GM19463 (cell line): ENCODE data around the gene KCNJ8.
"Not testable (repeated sequence)": the region's sequence is repeated elsewhere in the genome, so short reads cannot be mapped to it uniquely, and the experiment has no call there.

Source experiments
- ATAC-seq: cut with Tn5 transposase; IDR thresholded peaks from one replicate; pipeline ENCODE4 v1.9.1; 2021; ENCODE audit warnings: mild to moderate bottlenecking, moderate library complexity; ENCODE audit not compliant: unreplicated experiment

Gene KCNJ8

DNA sequence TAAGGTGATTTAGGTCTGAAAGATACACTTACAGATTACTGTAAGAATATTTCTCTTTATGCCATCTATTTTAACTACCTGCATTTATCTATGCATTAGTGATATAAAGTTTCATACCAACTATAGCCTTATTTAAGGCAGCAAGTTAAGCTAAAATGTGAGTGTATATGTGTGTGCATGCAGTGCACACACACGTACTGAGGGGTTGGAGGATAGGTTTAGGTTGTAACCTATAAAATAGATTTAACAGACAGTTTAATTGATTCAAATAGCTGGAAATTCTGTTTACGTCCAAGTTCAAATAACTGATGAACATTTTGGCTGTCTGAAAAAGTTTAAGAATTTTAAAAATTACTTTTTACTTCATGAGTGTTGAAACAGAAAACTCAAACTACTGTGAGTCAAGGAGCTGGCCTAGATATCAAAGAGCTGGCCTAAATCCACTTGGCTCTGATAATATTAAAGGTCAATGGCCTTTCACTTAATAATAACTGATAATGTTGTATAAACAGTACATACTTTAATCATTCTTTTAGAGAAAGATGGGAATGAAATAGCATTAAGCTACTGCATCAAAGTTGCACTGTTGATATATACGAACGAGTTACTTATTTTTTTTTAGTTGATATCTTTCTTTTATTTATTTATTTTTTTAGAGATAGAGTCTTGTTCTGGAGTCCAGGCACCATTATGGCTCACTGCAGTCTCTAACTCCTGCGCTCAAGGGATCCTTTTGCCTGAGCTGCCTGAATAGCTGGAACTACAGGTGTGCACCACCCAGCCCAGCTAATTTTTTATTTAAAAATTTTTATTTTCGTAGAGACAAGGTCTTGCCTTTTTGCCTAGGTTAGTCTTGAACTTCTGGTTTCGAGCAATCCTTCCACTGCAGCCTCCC lies 13.8 kb upstream of the KCNJ8 start:
- no peak for ATAC-seq

DNA sequence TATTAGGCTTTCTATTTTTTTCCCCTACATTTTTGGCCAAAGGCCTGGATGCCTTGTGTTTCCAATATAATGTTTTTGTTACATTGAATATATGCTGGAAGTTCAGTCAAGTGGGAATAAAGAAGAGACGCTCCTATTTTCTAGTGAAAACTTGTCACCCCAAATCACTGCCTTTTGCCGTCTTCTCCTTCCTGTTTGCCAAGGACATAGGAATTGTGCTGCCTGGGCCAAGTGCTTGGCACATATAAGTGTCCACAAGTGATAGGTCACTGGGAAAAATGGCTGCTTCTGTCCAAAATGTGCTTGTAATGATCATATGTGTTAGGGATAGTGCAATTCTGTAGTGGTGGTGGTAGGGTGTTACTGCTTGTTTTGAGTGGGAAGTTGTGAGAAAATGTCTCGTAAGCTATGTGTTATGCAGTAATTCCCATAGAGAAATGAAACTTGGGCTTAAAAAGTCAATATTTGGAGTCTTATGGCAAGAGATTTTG lies 11.6 kb upstream of the KCNJ8 start:
- no peak for ATAC-seq

DNA sequence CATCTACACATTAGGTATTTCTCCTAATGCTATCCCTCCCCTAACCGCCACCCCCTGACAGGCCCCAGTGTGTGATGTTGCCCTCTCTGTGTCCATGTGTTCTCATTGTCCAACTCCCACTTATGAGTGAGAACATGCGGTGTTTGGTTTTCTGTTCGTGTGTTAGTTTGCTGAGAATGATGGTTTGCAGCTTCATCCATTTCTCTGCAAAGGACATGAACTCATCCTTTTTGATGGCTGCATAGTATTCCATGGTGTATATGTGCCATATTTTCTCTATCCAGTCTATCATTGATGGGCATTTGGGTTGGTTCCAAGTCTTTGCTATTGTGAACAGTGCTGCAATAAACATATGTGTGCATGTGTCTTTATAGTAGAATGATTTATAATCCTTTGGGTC lies 8.2 kb upstream of the KCNJ8 start:
- ATAC-seq, result not testable (repeated sequence)

DNA sequence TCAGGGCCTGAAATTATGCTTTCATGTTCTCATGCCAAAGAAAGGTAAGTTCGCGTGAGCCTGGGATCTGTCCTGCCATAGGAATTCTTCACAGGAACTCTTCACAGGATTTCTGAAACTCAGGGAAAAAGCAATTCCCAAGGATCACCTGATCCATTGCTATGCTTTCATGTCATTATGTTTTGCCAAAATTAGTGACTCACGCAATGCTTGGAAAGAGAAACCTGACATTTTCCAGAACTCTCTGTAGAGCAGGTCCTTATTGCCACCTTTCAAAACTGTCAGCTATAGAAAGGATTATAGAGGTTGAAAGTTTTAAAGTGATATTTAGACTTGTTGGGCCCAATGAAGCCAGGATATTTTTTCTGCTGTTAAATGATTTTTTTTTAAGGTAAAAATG lies 6.3 kb upstream of the KCNJ8 start:
- no peak for ATAC-seq

DNA sequence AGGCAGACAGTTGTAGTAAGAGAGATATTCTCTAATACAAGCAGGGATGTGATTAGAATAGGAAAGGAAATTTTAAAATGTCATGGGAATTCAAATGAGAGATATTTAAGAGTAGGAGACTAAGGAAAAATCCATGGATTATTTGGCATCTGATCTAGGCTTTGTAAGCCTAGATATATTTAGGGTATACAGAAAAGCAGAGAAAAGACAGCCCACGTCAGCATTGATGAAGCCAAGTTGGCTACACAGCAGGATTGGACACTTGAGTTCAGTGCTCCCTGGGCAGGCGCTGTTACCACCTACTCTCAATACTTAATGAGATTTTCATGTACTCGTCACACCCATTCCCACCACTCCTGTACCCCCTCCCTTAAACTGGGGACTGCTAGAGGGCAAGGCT lies 1.7 kb upstream of the KCNJ8 start:
- ATAC-seq, result no peak

DNA sequence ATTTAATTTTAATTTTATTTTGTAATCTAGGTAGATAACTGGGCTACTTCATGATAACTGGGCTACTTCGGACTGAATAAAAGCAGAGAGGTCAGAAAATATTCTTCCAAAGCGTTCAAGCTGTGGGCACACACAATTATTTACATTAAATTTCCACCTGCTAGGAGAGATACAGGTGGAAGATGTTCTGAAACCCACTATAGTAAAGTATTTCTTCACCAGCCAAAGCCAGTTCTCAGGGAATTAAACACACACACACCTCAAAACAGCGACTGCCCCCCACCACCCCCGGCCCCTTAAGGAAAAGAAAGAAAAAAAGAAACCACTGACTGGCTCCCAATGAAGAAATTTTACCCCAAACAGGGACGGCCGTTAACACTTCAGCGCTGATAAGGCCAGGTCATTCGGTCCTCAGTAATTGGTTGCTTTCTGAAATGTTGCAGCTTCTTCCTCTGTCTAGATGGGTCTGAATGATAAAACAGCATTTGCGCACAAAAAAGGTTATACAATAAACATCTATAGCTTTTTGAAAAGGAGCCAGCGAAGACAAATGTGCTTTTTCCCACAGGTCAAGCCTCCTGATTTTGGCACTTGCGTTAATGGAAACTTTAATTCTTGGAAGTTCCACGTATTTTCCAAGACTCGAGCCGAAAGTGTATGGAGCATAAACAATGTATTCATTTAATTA lies 771 bp upstream of the KCNJ8 start:
- no peak for ATAC-seq

DNA sequence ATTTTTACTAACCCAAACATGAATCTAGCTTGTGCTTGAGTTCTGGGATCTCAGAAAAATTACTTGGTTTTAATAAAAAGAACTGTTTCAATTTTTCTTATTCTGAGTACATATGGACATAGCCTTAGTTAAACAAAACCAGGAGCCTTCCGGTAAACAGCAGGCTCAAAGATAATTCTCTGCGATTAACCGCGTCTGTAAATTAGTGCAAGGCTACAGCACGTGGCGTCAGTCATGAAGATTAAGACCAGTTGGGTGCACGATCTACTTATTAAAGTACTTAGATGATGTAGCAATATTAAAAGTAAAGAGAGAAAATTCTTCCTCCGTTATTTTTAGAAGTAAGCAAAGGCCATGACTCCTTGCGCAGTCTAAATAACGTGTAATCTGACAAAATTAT lies 700 bp downstream of the KCNJ8 start:
- no peak for ATAC-seq

DNA sequence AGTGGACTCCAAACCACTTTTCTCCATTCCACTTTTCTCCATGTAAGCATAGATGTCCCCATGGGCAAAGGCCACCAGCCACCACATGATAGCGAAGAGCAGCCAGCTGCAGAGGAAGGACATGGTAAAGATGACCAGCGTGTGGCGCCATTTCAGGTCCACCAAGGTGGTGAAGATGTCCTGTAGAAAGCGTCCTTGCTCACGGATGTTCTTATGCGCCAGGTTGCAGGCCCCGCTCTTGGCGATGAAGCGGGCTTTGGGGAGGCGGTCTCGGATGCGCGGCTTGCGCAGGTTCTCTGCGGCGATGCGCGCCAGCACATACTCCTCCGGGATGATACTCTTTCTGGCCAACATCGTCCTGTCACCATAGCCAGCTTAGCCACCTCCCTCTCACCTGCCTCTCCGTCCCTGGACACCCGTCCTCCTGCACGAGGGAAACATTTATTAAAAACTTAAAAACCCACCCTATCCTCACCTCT lies 1.2 kb downstream of the KCNJ8 start:
- ATAC-seq, result peak; percentile 49

DNA sequence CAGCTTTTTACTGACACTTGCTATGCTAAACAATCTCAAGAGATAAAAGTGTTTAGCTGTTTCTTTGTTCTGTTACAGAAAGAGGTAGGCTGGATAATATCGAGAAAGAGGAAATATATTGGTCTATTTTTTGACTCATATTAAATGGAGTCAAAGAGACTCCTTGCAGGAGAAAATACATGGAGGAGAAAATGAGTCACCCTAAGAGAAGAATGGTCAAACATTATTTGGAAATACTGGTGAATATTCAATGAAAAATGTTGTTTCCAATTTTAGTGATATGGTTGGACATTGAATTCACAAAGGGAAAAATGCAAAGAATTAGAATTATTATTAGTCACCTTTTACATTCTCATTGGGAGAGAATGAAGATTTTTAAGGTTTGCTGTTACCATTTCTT lies 3.2 kb downstream of the KCNJ8 start:
- no peak for ATAC-seq

DNA sequence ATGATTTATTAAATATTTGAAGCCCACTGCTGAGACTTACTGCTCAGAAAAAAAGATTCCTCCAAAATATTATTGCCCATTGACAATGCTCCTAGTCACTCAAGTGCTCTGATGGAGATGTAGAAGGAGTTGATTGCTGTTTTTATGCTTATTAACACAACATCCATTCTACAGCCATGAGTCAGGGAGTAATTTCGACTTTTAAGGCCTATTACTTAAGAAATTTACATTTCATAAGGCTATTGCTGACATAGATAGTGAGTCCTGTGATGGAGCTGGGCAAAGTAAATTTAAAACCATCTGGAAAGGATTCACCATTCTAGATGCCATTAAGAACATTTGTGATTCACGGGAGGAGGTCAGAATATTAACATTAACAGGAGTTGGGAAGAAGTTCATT lies 5.2 kb downstream of the KCNJ8 start:
- ATAC-seq, result no peak

DNA sequence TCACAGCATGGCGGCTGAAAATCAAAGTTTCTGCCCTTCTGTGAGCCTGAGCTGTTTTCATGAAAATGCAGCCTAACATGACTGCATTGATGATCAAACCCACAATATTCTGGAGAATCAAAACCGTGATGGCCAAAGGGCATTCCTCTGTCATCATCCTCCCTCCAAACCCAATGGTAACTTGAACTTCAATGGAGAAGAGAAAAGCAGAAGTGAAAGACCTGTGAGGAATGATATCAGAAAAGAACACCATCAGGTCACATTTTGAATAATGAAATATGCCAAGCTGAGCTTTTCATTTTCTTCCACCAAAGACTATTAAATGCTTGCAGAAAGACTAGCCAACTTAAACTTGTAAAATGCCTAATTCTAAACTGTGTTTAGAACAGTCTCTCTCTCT lies 8.1 kb downstream of the KCNJ8 start:
- no peak for ATAC-seq

DNA sequence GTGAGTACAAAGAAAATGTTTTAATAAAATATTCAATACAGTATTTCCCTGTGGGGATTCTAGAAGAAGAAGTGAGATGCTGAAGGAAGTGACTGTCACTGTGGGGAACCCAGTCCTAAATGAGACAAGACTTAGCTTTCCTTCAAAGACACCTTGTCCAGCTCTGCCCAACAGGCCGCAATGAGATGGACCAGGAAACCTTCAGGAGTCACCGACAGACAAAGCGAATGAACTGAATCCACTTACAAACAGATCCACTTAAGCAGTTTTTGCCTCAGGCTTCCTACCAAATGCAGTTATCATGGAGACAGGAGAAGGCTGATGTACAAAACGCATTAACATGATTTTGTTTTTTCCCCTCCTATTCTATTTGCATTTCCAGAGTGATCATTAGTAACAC lies 9.6 kb downstream of the KCNJ8 start:
- ATAC-seq, result no peak

DNA sequence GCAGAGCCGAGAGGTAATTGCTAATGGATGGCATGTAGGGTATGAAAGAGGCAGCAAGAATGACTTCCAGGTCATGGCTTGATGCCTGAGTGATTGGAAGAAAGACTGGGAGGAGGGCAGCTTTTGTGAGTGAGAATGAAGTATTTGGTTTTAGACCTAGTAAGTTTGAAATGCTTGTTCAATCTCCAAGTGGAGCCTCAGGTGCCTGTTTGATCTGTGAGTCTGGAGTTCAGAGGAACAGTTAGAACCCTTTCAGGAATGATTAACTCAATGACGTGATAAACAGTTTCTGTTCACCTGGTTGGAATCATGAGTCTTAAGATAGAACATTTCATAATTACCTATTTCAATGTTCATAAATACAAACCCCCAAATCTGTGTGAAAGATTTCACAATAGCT lies 10.4 kb downstream of the KCNJ8 start:
- no peak for ATAC-seq

DNA sequence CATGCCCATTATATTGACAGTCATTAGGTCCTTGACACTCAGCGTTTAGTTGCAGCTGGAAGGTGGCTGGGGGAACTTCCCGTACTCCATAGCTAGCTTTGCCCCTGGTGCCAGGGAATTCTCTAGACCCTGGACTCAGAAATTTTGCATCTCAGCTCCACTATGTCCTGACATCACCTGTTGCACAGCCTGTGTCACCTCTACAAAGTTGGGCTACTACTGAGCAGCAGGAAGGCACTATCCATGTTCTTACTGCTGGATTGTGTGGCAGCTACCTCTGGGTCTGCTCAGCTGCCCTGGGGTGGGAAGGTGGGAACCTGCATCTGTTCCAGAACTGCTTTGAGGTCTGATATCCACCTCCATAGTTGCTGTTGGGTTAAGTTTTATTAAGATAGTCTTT lies 11.0 kb downstream of the KCNJ8 start:
- no peak for ATAC-seq

DNA sequence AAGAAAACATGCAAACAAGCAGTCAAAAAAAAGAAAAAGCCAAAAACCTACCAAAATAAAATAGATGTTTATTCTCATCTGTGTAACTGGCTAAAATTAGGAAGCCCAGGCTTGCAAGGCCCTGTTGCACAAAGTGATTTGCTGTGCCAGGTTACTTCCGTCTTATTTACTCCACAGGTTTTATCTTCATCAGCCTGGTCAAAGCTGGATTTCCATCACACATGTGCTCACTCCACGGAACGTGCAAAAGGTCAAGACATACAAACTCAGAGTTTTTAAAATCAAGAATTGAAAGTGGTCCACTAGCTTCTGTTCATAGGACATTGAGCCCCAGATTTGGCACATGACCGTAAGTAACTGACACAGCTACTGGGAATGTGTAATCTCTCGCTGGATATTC lies 14.8 kb downstream of the KCNJ8 start:
- no peak for ATAC-seq

DNA sequence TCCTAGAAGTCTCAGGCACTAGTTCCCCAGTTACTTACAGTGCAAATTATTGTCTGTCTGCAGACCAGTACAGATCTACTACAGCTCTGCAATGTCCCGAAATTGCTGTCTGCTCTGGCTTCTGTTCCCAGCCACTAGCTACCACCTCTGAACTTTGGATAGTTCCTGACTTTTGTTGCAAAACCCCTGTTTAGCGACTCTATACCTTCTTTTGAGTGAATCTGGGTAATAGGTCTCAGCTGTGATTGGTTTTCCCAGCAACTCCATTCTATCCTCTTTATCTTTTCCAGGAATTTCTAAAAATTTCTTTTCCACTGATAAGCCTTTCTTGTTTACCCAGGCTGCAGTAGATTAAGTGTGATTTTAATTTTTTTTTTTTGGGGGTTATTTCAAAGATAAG lies 16.8 kb downstream of the KCNJ8 start:
- no peak for ATAC-seq

DNA sequence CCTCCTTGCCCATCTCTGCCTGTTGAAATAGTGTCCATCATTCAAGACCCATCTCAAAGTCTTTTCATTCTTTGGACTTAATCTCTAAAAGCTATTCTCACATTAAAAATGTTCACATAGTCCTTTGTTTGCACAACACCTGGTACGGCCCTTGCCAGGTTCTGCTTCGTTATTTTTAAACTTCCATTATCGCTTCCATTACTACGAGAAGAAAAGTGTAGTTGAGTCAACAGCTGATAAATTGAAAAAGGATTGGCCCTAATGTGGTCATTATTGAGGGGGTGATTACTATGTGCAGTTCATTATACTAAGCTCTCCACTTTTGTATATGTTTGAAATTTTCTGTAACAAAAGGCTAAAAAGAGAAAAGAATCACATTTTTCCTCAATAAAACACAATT lies 17.8 kb downstream of the KCNJ8 start:
- no peak for ATAC-seq

DNA sequence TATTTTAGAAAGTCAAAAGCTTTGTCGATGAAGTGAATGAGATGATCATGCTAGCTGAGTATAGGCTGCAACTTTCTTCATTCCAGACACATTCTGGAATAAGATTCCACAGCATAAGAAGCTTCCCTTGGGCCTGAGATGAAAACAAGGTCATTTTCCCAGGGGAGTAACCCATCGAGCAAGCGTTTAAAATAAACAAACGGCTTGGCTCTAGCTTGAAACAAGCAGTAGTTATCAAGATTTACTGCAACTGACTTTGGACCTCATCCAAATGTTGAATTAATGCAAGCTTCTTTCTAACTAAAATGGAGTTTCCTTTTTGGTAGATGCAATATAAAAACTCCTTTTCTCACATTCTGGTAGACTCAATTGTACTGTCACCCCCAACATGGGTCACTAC lies 23.0 kb downstream of the KCNJ8 start:
- no peak for ATAC-seq

DNA sequence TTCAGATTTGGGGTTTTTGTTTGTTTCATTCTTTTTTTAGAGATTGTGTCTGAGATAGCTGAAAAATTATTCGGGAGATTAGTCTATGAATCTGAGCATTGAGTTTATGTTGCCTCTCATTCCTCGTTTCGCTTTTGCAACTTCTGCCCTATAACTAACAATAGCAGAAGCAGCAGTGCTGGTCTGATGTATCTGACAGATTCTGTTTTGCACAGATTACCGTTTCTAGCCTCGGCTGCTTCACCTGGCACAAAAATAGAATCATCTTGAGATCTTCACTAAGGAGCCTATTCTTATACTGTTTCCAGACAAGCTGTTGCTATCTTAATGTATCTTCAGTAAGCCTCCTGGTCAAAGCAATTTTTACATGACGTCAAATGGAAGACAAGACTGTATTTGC lies 29.2 kb downstream of the KCNJ8 start:
- no peak for ATAC-seq

DNA sequence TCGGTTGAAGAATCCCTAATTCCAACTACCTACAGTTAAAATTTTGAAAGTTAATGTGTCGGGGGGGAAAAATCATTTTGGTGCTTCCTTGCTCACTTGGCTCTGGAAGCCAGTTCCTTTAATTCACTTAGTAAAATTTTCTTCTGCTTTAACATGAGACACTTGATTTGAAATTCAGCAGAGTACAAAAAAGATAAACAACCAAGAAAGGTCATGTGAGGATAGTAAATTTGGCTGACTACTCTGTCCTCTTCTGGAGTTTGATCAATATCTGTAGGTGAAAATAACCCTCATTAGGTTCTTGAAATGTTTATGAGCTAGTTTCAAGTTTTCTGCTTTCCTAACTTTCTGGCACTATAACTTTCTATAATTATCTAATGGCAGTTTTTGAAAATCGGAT lies 43.4 kb downstream of the KCNJ8 start:
- no peak for ATAC-seq

DNA sequence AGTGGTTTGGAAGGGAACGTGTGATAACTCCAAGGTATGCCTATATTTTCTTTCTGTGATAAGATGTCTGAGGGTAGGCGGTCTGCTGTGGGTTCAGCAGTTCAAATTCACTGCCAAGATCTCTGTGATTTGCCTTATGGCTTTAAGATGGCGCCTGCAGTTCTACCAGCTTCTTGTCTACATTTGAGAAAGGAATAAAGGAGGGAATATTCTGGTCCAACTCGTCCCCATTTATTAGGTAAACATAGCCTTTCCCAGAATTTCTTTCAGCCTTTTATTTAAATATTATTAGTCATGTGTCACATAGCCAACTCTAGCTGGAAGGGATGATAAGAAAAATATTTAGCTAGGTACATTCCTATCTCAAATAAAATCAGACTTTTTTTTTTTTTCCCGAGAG lies 48.8 kb downstream of the KCNJ8 start:
- ATAC-seq, result no peak

DNA sequence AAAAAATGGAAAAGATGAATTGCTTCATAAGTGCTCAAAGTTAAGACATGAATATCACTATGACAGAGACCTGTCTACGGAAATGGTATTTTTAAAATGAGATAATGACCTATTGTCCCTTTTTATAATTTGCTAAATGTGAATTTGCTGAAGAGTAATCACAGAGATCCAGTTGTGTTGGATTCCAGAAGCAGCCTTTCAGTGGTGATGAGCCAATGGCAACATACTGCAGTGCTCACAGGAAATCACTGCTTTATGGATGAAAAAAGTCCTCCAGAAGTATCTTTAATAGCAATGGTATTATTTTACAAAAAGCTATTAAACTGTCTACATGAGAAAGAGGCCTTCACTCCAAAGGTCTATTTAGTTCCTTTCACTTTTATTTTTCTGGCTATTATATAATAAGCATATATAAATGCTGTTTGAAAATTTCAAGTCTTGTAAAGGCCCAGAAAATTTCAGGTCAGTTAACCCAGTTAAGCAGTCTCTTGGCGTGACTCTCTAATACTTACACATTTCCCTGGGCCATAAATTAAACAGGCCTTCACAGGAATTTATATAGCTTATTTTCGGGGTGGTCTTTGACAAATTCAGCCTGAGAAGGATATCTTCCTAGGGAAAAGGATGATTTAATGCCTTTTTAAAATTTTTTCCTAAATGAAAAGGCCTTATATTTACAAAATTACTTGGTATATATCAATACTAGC lies 55.4 kb downstream of the KCNJ8 start:
- ATAC-seq, result no peak
